ENCODE results near the gene PRADC1.

The PRADC1 gene

GRCh38 chr2:73238149-73238548 lies 5.1 kb upstream of the PRADC1 start:
- in situ Hi-C loops (cut with HindIII; ENCODE audit: low sequenced_read_pairs): loop anchor here (5.0 kb wide), 1 partner anchor 54 kb away; the partner anchor contains the start of gene EGR4

- in situ Hi-C loops (cut with HindIII; ENCODE audit: low sequenced_read_pairs): loop anchor here (5.0 kb wide), 1 partner anchor 55 kb away; the partner anchor contains the start of gene EGR4
Observed at GRCh38 chr2:73237168-73237567, 4.1 kb upstream of the PRADC1 start.

GRCh38 chr2:73235315-73236028 lies 2.4 kb upstream of the PRADC1 start:
- in situ Hi-C loops (cut with HindIII; ENCODE audit: low sequenced_read_pairs): loop anchor here (5.0 kb wide), 1 partner anchor 57 kb away; the partner anchor contains the start of gene EGR4

GRCh38 chr2:73233932-73234832 lies 1.1 kb upstream of the PRADC1 start, which contains the start of gene CCT7:
TSS of gene CCT7 (plus strand) at chr2:73234308. CDS start at chr2:73234379, 71 bp downstream.
- in situ Hi-C loops (cut with HindIII; ENCODE audit: low sequenced_read_pairs): no loop called here

GRCh38 chr2:73232403-73233153 lies 461 bp downstream of the PRADC1 start:
- in situ Hi-C loops (cut with HindIII; ENCODE audit: low sequenced_read_pairs): no loop called here

GRCh38 chr2:73228631-73229030 lies 4.4 kb downstream of the PRADC1 start:
- in situ Hi-C loops (cut with HindIII; ENCODE audit: low sequenced_read_pairs): no loop called here

- in situ Hi-C loops (cut with HindIII; ENCODE audit: low sequenced_read_pairs): no loop called here
Observed at GRCh38 chr2:73227086-73227485, 6.0 kb downstream of the PRADC1 start.

- in situ Hi-C loops (cut with HindIII; ENCODE audit: low sequenced_read_pairs): no loop called here
Observed at GRCh38 chr2:73225513-73226360, 7.3 kb downstream of the PRADC1 start.

- in situ Hi-C loops (cut with HindIII; ENCODE audit: low sequenced_read_pairs): no loop called here
Observed at GRCh38 chr2:73223821-73224220, 9.2 kb downstream of the PRADC1 start.

GRCh38 chr2:73218298-73218697 lies 14.7 kb downstream of the PRADC1 start:
- in situ Hi-C loops (cut with HindIII; ENCODE audit: low sequenced_read_pairs): no loop called here

GRCh38 chr2:73217826-73218225 lies 15.2 kb downstream of the PRADC1 start:
- in situ Hi-C loops (cut with HindIII; ENCODE audit: low sequenced_read_pairs): no loop called here

GRCh38 chr2:73217160-73217559 lies 15.9 kb downstream of the PRADC1 start:
- in situ Hi-C loops (cut with HindIII; ENCODE audit: low sequenced_read_pairs): no loop called here

GRCh38 chr2:73215254-73215653 lies 17.8 kb downstream of the PRADC1 start:
- in situ Hi-C loops (cut with HindIII; ENCODE audit: low sequenced_read_pairs): no loop called here

- in situ Hi-C loops (cut with HindIII; ENCODE audit: low sequenced_read_pairs): no loop called here
Observed at GRCh38 chr2:73214120-73215035, 18.7 kb downstream of the PRADC1 start, which contains the start of gene SMYD5. TSS of gene SMYD5 (plus strand) at chr2:73214245. CDS start at chr2:73214267, 22 bp downstream.

- in situ Hi-C loops (cut with HindIII; ENCODE audit: low sequenced_read_pairs): no loop called here
Observed at GRCh38 chr2:73212448-73213176, 20.4 kb downstream of the PRADC1 start.

- in situ Hi-C loops (cut with HindIII; ENCODE audit: low sequenced_read_pairs): no loop called here
Observed at GRCh38 chr2:73212098-73212447, 21.0 kb downstream of the PRADC1 start.

GRCh38 chr2:73210696-73211095 lies 22.3 kb downstream of the PRADC1 start:
- in situ Hi-C loops (cut with HindIII; ENCODE audit: low sequenced_read_pairs): no loop called here

- in situ Hi-C loops (cut with HindIII; ENCODE audit: low sequenced_read_pairs): no loop called here
Observed at GRCh38 chr2:73210019-73210418, 23.0 kb downstream of the PRADC1 start.
